Spinal cord (tissue), 10 donors: ENCODE data around the gene EDA. TPM values are rescaled to one million over a fixed set of nuclear protein-coding genes. Genes with fewer than 3 reads are reported as not detected.

ENCODE experiments used
- DNase-seq, 6 donors: peaks; one replicate each; pipeline versions ENCODE4 v3.0.0 to v3.0.0-alpha.2; 2013 to 2015; ENCODE audit warnings: low spot score in 6 of 6, low read depth in 4 of 6
- H3K27ac ChIP-seq: one replicate; pipeline ENCODE4 v1.5.1; 2013; ENCODE audit warnings: low read depth, low read length, control low read depth
- H3K27me3 ChIP-seq: one replicate; pipeline ENCODE4 v1.6.1; 2013; ENCODE audit warnings: low read length; ENCODE audit not compliant: control insufficient read depth, insufficient read depth
- H3K36me3 ChIP-seq: one replicate; pipeline ENCODE4 v1.6.1; 2013; ENCODE audit warnings: low read length; ENCODE audit not compliant: control insufficient read depth, insufficient read depth
- H3K4me1 ChIP-seq: one replicate; pipeline ENCODE4 v1.6.1; 2013; ENCODE audit warnings: low read length; ENCODE audit not compliant: control insufficient read depth, insufficient read depth
- H3K4me3 ChIP-seq: one replicate; pipeline ENCODE4 v1.5.1; 2013; ENCODE audit warnings: low read depth, low read length, control low read depth
- H3K9me3 ChIP-seq: one replicate; pipeline ENCODE4 v1.6.1; 2013; ENCODE audit warnings: low read length; ENCODE audit not compliant: control insufficient read depth, insufficient read depth
- WGBS: methylation state at CpG from one replicate; pipeline ENCODE4 v1.1.5; 2013; ENCODE audit warnings: missing lambda C conversion rate; ENCODE audit not compliant: insufficient coverage; 5-methylcytosine and 5-hydroxymethylcytosine counted together
- long read RNA-seq, 4 donors: transcript quantifications; one replicate each; lab custom pipeline, GENCODE V29; 2026
- polyA plus RNA-seq, 2 donors: library from polyadenylated mRNA; unstranded; fragments of 120-200 nt; gene quantifications; one replicate each; pipeline ENCODE4 v1.2.1, GENCODE V29; 2013; ENCODE audit not compliant: insufficient read length in 2 of 2
- total RNA-seq, 2 donors: library from RNA; depleted of rRNA in 1 of 2; stranded (reverse); fragments of 120-200 nt in 1 of 2; fragments of >200 nt in 1 of 2; gene quantifications; one replicate each; pipeline versions ENCODE4 v1.2.3 to v1.2.4, GENCODE V29; 2013 to 2014
- donor health status: healthy.

The EDA gene
- total RNA-seq, result 10 to 100 TPM in 1 of 2 donors, 1 to 10 TPM in 1; 6.5 to 15.2 TPM
- 1 to 10 TPM; 3.5 to 7.2 TPM for polyA plus RNA-seq
- long read RNA-seq, donor 1, result 0 reads
- long read RNA-seq, donor 2, result 0 reads
- long read RNA-seq, donor 3, partial matches to known transcripts, result 0 of 1 reads
- long read RNA-seq, donor 3, other reads (novel, unspliced or antisense), result 0 of 1 reads
- long read RNA-seq, donor 4, partial matches to known transcripts, result 0 of 1 reads
- long read RNA-seq, donor 4, other reads (novel, unspliced or antisense), result 0 of 1 reads

DNA sequence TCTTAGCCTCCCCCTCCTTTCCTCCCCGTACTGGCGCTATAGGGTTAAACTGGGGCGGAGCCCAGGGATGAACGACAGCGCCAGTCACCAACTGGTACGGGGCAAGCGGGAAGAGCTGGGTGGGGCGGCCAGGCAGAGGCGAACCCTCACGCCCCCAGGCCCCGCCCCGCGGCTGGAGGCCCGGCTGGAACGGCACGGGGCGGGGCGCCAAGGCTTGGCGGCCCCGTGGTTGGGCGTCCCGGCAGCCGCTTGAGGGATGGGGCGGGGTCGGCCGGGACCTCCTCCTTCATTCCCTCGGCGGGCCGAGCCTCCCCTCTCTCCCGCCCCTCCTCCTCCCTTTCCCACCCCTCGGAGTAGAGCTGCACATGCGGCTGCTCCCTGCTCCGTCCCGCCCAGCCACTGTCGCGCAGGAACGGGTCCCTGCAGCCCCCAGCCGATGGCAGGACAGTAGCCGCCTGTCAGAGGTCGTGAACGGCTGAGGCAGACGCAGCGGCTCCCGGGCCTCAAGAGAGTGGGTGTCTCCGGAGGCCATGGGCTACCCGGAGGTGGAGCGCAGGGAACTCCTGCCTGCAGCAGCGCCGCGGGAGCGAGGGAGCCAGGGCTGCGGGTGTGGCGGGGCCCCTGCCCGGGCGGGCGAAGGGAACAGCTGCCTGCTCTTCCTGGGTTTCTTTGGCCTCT lies at the start of gene EDA:
EDA (plus strand) TSS at position 335 of the 678 bp plus-strand sequence.
- H3K27me3 ChIP-seq, result peaks cover 5% of the 10 kb centered on the region
- H3K27ac ChIP-seq, result no peak within 1 kb of the TSS
- peak within 1 kb of the TSS; percentile 48 for H3K4me3 ChIP-seq
- peak; percentile 49 to 96 (median 71) for DNase-seq
- no peaks in the 10 kb centered on the region for H3K36me3 ChIP-seq
- H3K9me3 ChIP-seq, result peaks cover 1% of the 10 kb centered on the region
- whole genome bisulfite sequencing, result 23% methylated on average over 56 of the region's 56 CpGs
- H3K4me1 ChIP-seq, result peaks cover 10% of the 10 kb centered on the region

DNA sequence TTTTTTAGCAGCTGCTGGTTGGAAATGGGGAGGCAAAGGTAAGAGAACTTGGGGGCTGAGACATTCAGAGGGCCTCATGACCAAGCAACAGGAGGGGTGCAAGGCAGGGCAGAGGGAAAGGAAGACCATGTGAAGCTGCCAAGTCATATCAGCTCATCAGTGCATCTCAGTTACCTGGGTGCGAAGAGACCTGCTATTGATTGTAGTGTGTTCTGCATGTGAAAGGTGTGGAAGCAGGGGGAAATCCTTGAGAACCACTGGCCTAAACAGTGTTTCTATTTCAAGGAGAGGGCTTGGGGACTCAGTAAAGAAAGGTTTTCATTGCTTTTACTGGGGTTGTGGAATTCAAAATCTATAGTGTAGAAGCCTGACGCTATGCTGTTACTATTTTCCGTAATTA lies 47.1 kb upstream of the EDA start:
- 80% methylated on average over 3 of the region's 3 CpGs for WGBS
- no peak overlapping the region for H3K27ac ChIP-seq
- H3K4me1 ChIP-seq, result no peaks in the 10 kb centered on the region
- H3K27me3 ChIP-seq, result no peaks in the 10 kb centered on the region
- no peak overlapping the region for H3K4me3 ChIP-seq
- H3K36me3 ChIP-seq, result no peaks in the 10 kb centered on the region
- H3K9me3 ChIP-seq, result no peaks in the 10 kb centered on the region
- no peak for DNase-seq

DNA sequence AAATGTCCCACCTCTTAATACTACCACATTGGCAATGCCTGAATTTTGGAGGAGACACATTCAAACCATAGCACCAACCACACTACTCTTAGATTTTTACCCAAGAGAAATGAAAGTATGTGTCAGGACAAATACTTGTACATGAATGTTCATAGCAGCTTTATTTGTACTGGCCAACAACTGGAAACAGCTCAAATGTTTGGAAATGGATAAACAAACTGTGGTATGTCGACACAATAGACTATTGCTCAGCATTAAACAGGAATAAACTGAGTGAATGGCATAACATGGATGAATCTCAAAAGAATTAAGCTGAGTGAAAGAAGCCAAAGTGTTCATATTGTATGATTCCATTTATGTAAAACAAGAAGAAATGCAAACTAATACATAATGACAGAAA lies 18.5 kb upstream of the EDA start:
- no CpG with 5 or more reads among the region's 1 CpG for WGBS
- Histone ChIP-seq H3K4me3 (no peak overlapping the region), H3K27me3 (no peaks in the 10 kb centered on the region), H3K27ac (no peak overlapping the region), H3K9me3 (no peaks in the 10 kb centered on the region), H3K36me3 (no peaks in the 10 kb centered on the region), H3K4me1 (no peaks in the 10 kb centered on the region)
- DNase-seq, result no peak

DNA sequence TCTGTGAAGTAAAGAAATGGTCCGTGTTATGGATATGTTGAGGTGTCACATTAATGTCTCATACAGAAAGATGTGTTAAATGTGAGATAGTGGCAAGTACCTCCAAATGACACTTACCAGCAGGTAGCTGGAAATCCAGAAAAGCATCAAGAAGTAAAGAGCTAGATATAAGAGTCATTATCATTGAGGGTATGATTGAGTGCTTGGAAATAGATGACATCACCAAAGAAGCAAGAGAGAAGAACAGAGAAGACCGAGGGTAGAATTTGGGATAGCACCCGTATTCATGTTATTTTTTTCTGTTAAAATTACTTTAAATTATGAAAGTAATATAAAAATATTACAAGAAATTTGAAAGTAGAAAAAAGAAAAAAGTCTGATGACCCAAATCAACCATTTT lies 15.7 kb upstream of the EDA start:
- 80% methylated on average over 1 of the region's 3 CpGs for WGBS
- Histone ChIP-seq H3K4me1 (no peaks in the 10 kb centered on the region), H3K9me3 (no peaks in the 10 kb centered on the region), H3K4me3 (no peak overlapping the region), H3K27me3 (no peaks in the 10 kb centered on the region), H3K27ac (no peak overlapping the region), H3K36me3 (no peaks in the 10 kb centered on the region)
- no peak for DNase-seq

DNA sequence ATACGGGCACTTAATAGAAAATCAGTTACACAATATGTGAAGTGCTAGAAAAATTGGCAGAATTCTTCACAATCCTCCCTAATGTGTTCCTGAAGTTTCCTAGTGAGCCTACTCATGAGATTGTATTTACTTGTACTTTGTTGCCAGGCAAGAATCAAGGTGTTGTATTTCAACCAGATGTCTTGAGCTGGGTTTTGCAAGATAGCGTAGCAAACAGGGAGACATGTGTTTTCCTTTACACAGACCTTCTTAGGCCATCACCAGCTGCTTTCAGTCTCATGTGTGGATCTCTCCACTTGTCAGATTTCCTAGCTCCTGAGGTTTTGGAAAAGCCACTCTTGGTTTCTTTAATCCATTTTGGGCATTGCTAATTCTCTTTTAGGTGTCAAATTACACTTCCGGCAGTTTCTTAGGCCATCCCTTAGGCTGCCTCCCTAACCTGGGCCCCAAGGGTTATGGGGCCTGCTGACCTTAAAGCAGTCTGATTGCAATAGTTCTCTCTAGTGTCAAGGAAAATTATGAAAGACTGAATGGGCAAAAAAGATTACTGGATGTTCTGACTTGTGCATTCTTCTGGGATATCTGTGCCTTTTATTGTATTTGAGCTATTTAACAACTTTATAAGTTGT lies 12.2 kb upstream of the EDA start:
- Histone ChIP-seq H3K36me3 (no peaks in the 10 kb centered on the region), H3K9me3 (no peaks in the 10 kb centered on the region), H3K27ac (no peak overlapping the region), H3K4me1 (no peaks in the 10 kb centered on the region), H3K4me3 (no peak overlapping the region), H3K27me3 (peaks cover 2% of the 10 kb centered on the region)
- no peak for DNase-seq
- 72% methylated on average over 3 of the region's 3 CpGs for WGBS

DNA sequence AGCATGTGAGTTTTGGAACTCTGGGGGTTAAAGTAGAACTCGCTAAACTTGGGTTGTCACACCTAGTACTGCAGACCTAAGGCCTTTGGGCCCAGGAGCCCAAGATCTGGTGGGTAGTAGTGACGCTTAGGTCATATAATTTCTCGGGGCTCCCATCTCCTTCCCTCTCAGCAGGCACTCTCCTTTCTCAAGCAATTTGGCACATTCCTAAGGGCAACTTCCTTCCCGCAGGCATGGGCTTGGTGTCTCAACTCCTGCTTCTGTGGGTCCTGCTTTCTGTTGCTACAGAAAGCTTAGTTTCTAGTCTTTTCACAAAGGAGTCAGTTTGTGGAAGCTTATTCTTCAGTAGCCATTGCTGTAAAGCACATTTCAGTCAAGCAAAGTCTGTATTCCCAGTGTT lies 10.4 kb upstream of the EDA start:
- Histone ChIP-seq H3K27me3 (peaks cover 2% of the 10 kb centered on the region), H3K4me1 (no peaks in the 10 kb centered on the region), H3K27ac (no peak overlapping the region), H3K36me3 (no peaks in the 10 kb centered on the region), H3K4me3 (no peak overlapping the region), H3K9me3 (no peaks in the 10 kb centered on the region)
- DNase-seq, result no peak
- 33% methylated on average over 1 of the region's 4 CpGs for WGBS

DNA sequence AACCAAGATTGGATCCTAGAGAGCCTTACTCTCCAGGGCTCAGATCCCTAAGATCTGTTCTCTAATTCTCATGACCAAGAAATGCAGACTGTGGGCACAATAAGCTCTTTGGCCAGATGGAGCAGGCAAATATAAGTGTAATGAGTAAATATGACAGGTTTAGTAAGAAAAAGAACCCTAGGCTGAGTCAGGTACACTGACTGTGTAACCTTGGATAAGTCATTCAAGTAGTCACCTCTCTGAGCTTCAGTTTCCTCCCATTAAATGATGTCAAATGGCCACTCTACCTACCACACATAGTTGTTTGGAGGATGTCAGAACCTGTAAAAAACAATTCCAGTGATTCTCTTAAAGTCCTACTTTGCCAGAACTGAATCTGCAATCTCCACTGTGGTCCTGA lies 8.3 kb upstream of the EDA start:
- Histone ChIP-seq H3K36me3 (no peaks in the 10 kb centered on the region), H3K27ac (no peak overlapping the region), H3K27me3 (peaks cover 2% of the 10 kb centered on the region), H3K9me3 (no peaks in the 10 kb centered on the region), H3K4me1 (no peaks in the 10 kb centered on the region), H3K4me3 (no peak overlapping the region)
- no peak for DNase-seq

DNA sequence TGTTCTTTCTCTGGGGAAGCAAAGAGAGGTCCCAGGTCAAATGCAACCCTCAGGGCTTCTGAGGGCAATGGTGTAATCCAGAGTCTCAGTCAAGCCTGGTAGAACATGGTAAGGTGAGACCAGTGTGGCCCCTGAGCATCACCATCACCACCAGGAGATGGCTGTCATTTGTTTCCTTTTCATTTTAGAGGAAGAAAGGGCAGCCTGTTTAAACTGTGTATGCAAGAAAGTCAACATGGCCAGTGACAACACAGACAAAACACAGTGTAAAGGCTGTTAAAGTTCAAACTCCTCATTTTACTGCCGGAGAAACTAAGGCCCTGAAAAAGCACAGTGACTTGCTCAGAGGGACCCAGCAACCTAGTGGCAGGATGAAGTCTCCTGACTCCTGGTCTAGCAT lies 2.0 kb upstream of the EDA start:
- DNase-seq, result no peak
- no peak overlapping the region for H3K4me3 ChIP-seq
- peaks cover 10% of the 10 kb centered on the region for H3K4me1 ChIP-seq
- peaks cover 5% of the 10 kb centered on the region for H3K27me3 ChIP-seq
- 67% methylated on average over 1 of the region's 1 CpG for WGBS
- no peak overlapping the region for H3K27ac ChIP-seq
- peaks cover 1% of the 10 kb centered on the region for H3K9me3 ChIP-seq
- no peaks in the 10 kb centered on the region for H3K36me3 ChIP-seq

DNA sequence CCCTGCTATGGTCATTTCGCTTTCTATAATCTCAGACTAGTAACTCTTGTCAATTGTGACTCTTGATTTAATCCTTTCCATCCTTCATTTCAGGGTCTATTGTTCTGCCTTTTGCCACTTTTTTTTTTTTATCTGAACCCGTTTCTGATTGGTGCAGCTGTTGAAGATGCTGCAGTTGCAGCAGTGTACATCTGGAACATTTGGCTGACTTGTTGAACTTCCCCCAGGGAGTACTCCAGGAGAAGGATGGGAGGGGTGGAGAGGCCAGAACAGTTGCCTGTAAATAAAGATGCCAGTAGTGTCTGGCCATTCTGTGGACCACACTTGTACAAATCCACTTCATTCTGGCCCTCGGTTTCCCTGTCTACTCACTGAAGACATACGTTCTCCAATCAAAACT lies 1.0 kb upstream of the EDA start:
- peak in 2 of 6 donors; percentile 16 to 71 for DNase-seq
- H3K4me3 ChIP-seq, result no peak overlapping the region
- no peak overlapping the region for H3K27ac ChIP-seq
- WGBS, result 67% methylated on average over 1 of the region's 4 CpGs
- peaks cover 5% of the 10 kb centered on the region for H3K27me3 ChIP-seq
- no peaks in the 10 kb centered on the region for H3K36me3 ChIP-seq
- H3K9me3 ChIP-seq, result peaks cover 1% of the 10 kb centered on the region
- H3K4me1 ChIP-seq, result peaks cover 10% of the 10 kb centered on the region

DNA sequence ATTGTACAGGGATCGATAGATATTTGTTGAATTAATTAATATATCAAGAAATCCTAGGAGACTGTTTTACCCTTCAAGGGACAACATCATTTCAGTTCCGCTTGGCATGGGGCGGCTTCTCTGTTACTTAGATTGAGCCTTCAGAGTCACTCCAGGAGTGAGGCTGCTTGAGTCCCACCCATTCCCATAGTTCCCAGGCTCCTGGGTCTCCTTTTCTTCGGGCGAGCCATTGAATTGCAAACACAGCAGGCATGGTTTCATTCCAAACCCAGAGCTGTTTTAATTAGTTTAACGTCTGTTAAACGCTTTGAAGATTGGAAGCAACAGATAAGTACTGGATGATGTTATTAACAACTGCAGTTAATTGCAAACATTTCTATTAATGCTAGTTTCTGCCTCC lies 571 bp upstream of the EDA start:
- Histone ChIP-seq H3K36me3 (no peaks in the 10 kb centered on the region), H3K4me1 (peaks cover 10% of the 10 kb centered on the region), H3K27ac (no peak overlapping the region), H3K9me3 (peaks cover 1% of the 10 kb centered on the region), H3K27me3 (peaks cover 5% of the 10 kb centered on the region), H3K4me3 (peak overlapping the region; percentile 22)
- WGBS, result 21% methylated on average over 2 of the region's 7 CpGs
- no peak for DNase-seq
